ENCODE data around the gene TMEM204. TPM values are rescaled to one million over a fixed set of nuclear protein-coding genes. Genes with fewer than 3 reads are reported as not detected.

The TMEM204 gene
- total and polyA plus RNA-seq, 10 of the 15 experiments (the other 5 are each of a cell fraction or from before 2014, with no cell fraction given) = 0.05 to 0.30 (median 0.18) TPM; not detected in 7

- TF ChIP-seq SRF (IDR thresholded peaks at IDR 0.05; ENCODE audit: low read depth in 2 of 2, low read length in 2 of 2) (no peak), SMAD5 (IDR thresholded peaks at IDR 0.05; ENCODE audit: low read depth) (no peak), MEF2A (IDR thresholded peaks at IDR 0.05; ENCODE audit: insufficient read depth, low read depth, low read length) (no peak), RUNX3 (IDR thresholded peaks at IDR 0.05; ENCODE audit: low read length) (no peak), JUNB (IDR thresholded peaks at IDR 0.05) (no peak), NBN (IDR thresholded peaks at IDR 0.05) (no peak)
- TF ChIP-seq, protein P1, sequence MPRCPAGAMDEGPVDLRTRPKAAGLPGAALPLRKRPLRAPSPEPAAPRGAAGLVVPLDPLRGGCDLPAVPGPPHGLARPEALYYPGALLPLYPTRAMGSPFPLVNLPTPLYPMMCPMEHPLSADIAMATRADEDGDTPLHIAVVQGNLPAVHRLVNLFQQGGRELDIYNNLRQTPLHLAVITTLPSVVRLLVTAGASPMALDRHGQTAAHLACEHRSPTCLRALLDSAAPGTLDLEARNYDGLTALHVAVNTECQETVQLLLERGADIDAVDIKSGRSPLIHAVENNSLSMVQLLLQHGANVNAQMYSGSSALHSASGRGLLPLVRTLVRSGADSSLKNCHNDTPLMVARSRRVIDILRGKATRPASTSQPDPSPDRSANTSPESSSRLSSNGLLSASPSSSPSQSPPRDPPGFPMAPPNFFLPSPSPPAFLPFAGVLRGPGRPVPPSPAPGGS (IDR thresholded peaks at IDR 0.05; ENCODE audit: borderline replicate concordance, insufficient read depth, low read depth, low read length, poor library complexity, severe bottlenecking) = no peak
- TF ChIP-seq, protein P2, sequence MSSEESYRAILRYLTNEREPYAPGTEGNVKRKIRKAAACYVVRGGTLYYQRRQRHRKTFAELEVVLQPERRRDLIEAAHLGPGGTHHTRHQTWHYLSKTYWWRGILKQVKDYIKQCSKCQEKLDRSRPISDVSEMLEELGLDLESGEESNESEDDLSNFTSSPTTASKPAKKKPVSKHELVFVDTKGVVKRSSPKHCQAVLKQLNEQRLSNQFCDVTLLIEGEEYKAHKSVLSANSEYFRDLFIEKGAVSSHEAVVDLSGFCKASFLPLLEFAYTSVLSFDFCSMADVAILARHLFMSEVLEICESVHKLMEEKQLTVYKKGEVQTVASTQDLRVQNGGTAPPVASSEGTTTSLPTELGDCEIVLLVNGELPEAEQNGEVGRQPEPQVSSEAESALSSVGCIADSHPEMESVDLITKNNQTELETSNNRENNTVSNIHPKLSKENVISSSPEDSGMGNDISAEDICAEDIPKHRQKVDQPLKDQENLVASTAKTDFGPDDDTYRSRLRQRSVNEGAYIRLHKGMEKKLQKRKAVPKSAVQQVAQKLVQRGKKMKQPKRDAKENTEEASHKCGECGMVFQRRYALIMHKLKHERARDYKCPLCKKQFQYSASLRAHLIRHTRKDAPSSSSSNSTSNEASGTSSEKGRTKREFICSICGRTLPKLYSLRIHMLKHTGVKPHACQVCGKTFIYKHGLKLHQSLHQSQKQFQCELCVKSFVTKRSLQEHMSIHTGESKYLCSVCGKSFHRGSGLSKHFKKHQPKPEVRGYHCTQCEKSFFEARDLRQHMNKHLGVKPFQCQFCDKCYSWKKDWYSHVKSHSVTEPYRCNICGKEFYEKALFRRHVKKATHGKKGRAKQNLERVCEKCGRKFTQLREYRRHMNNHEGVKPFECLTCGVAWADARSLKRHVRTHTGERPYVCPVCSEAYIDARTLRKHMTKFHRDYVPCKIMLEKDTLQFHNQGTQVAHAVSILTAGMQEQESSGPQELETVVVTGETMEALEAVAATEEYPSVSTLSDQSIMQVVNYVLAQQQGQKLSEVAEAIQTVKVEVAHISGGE (CRISPR knock-in tag; IDR thresholded peaks at IDR 0.05) = no peak
Observed at GRCh38 chr16:1537138-1537577, 3.7 kb downstream of the TMEM204 start (continued).
